ENCODE measurements around the gene HBP1.
"Not testable (repeated sequence)": the region's sequence is repeated elsewhere in the genome, so short reads cannot be mapped to it uniquely, and the experiment has no call there.

HBP1 gene

DNA sequence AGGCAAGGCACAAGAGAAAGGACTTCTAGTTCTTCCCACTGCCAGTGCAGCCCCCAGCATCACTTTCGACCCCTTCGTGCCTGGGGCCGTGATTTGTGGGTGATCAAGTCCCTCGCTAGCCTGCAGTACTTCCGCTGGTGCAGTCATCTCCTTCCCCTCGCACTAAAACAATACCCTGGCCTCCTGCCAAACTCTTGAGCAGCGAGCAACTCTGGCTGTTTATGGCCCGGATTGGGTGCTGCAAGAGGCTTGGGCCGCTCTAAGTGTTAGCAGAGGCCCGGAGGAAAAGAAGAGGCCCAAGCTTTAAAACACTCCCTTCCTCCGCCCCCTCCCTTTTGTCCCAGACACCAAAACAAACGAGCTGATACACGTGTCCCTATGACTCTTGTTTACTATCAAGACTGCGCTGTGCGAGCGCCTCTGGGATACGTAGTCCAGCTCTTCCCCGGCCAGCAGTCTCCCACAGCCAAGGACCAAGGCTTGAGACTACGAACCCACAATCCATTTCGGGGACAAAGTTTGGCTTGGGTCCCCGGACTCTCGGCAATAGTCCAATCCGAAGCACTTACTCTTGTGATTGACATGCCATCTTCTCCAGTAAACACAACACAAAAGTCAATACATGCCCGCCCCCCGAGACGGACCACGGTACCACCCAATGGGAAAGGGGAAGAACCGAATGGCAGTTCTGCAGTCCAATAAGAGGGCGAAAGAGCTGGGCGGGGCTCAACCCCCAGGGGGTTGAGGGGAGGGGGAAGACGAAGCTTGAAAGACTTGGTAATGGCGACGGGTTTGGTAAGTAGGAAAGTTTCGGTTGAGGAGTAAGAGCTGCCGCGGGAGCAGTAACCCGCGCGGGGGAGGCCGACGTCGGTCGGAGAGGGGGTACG, at the start of gene HBP1:
Gene HBP1 (plus strand): TSS at position 771 of the 887 bp plus-strand sequence. CDS start 10,891 bp downstream, outside the sequence.
- DNase-seq (ENCODE audit: low read depth, low spot score): peak; percentile 100

GRCh38 chr7:107119376-107120105, 49.3 kb upstream of the HBP1 start:
- no peak for DNase-seq (ENCODE audit: low read depth, low spot score)

GRCh38 chr7:107122486-107122911, 46.3 kb upstream of the HBP1 start:
- no peak for DNase-seq (ENCODE audit: low read depth, low spot score)

GRCh38 chr7:107123392-107123791, 45.4 kb upstream of the HBP1 start:
- DNase-seq (ENCODE audit: low read depth, low spot score): no peak

- DNase-seq (ENCODE audit: low read depth, low spot score): no peak
Measured at GRCh38 chr7:107125475-107125874, 43.3 kb upstream of the HBP1 start.

- DNase-seq (ENCODE audit: low read depth, low spot score): no peak
Measured at GRCh38 chr7:107128217-107128616, 40.6 kb upstream of the HBP1 start.

- no peak for DNase-seq (ENCODE audit: low read depth, low spot score)
Measured at GRCh38 chr7:107128748-107129147, 40.1 kb upstream of the HBP1 start.

GRCh38 chr7:107130487-107131220, 38.1 kb upstream of the HBP1 start:
- peak; percentile 10 for DNase-seq (ENCODE audit: low read depth, low spot score)

DNA sequence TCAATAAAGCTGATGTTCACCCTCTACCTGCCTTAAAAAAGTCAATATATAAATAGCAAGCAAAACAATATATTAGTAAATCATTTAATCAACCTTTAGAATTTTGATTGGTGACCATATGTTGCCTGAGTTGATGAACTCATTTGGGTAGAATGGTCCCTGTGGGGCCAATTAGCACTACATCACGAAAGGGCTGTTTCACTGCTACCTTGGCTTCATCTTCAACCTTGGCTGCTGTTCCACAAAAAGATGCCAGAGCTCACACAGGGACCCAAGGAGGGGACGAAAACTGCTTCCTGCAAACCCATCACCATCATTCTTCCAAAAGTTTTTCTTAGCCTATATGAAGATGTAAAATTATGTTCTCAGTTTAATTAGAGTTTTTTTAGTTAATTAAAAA, 35.4 kb upstream of the HBP1 start:
- no peak for DNase-seq (ENCODE audit: low read depth, low spot score)

DNA sequence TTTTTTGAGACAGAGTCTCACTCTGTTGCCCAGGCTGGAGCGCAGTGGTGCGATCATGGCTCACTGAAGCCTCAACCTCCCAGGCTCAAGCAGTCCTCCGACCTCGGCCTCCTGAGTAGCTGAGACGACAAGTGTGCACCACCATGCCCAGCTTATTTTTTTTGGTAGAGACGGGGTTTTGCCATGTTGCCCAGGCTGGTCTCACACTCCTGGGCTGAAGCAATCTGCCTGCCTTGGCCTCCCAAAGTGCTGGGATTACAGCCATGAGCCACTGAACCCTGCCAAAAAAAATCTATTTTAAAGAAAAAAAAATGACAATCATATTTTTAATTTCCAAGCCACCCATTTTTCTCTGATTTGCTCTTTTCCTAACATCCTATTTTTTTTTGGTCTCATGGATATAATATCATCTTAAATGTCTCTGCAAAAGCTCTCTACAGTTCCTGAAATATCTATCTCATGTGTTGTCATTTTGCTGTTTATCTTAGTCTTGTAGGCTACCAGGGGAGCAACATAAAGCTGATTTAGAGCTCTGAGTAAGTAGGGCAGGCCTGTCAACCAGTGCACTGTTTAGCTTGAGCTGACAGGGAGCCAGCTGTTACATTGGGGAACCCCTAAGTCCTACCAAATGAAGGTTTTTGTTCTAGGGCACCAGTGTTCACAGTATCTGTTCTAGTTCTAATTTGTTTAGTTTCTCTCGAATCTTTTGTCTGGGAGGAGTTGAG, 29.9 kb upstream of the HBP1 start:
- DNase-seq (ENCODE audit: low read depth, low spot score): no peak

DNA sequence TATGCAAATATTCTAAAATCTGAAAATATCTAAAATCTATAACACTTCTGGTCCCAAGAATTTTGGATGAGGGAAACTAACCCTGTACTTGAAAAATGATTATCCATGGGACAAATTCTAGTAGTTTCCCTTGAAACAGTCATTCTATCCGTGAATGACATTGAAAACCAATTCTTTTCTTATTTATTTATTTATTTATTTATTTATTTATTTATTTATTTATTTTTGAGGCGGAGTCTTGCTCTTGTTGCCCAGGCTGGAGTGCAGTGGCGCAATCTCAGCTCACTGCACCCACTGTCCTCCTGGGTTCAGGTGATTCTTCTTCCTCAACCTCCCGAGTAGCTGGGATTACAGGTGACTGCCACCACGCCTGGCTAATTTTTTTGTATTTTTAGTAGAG, 24.9 kb upstream of the HBP1 start:
- DNase-seq (ENCODE audit: low read depth, low spot score): not testable (repeated sequence)

DNA sequence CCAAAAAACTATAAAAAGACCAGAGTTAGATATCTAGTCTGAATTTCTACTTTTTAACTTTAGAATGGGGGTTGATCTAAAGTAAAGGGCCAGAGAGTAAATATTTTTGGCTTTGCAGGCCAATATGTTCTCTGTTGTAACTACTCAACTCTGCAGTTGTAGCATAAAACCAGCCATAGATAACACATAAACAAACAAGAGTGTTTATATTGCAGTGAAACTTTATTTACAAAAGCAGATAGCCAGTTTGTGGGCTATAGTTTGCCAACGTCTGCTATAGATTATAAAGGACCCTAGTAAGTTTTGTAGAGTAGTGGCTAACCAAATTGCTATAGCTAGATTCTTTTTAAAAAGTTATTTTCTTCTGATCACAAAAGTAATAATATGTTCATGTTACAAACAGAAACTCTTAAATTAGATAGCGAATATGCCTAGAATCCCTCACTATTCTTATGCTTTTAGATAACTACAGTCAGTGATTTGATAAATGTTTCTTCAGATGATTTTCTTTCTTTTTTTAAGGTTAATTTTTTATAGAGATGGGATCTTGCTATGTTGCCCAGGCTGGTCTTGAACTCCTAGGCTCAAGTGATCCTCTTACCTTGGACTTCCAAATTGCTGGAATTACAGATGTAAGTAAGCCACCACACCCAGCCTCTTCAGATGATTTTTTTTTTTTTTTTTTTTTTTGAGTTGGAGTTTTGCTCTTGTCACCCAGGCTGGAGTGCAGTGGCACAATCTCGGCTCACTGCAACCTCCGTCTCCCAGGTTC, 23.6 kb upstream of the HBP1 start:
- DNase-seq (ENCODE audit: low read depth, low spot score): no peak

DNA sequence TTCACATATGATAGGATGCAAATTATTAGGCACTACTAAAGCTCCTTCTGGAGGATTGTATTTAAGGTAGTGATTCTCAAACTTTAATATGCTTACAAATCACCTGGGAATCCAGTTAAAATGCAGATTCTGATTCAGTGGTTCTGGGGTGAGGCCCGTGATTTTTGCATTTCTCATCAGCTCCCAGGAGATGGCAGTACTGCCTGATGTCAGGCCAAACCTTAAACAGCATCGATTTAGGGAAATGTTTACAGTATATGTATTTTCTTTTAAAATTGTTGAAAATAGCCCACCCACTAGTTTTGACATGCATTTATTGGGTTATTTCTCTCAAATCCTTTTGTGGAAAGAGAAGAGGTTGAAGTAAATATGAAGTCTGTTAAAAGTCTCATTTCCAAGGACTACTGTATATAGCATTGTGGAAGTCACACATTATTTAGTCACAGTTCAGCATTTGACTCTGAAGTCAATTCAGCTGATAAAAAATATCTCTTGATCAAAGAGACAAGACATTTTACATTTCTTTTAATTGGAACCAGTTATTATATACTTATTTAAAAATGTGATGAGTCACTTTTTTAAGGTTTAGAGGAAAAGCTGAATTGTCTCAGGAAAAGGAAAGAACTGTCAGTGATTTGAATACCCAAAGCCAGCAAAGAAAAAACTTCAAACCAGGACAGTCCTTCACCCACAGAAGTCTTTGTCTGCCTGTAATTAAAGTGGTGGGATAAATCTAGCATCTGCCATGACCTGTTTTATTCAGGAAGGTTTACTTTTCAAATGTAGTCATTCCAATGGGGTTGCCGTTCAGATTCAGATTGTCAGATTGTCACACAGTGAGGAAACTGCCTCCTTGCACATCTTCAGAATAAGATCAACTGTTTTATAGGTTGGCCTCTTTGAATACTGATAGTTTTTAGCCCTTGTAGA, 21.1 kb upstream of the HBP1 start:
- DNase-seq (ENCODE audit: low read depth, low spot score): no peak

GRCh38 chr7:107148721-107149120, 20.1 kb upstream of the HBP1 start:
- DNase-seq (ENCODE audit: low read depth, low spot score): no peak

DNA sequence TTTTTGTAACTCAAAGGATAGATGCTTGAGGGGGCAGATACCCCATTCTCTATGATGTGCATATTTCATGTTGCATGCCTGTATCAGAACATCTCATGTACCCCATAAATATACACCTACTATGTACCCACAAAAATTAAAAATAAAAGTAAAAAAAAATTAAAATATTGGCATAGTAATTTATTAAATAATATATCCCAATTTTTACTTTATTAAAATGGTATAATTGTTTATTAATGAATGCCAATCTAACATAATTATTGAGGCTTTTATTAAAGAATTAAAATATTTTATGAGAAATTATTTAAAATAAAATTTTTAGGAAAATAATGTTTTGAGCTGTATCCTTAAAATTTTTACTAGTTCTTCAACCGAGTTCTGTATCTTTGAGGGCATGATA, 18.9 kb upstream of the HBP1 start:
- DNase-seq (ENCODE audit: low read depth, low spot score): no peak

GRCh38 chr7:107150375-107151073, 18.3 kb upstream of the HBP1 start:
- no peak for DNase-seq (ENCODE audit: low read depth, low spot score)

GRCh38 chr7:107151538-107151937, 17.3 kb upstream of the HBP1 start:
- no peak for DNase-seq (ENCODE audit: low read depth, low spot score)

GRCh38 chr7:107152011-107152410, 16.8 kb upstream of the HBP1 start:
- DNase-seq (ENCODE audit: low read depth, low spot score): no peak

DNA sequence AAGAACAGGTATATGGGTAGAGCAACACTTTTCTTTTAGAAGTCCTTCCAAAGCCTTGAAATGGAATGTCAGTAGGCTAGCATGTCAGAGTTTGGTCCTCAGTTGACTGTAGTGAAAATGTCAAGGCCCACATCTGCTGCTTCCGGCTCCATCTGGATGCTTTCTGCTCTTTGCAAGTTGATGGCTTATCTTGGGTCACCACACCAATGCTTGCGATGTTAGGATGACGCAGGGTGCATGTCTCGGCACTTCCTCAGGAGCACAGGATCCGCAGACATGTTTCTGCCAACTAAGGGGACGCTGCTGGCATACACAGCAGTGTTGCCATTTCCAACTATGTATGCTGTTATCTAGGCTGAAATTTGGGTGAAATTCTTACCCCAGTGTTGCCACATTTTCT, 14.0 kb upstream of the HBP1 start:
- DNase-seq (ENCODE audit: low read depth, low spot score): no peak
